ENCODE data around the gene SZT2.

DNA sequence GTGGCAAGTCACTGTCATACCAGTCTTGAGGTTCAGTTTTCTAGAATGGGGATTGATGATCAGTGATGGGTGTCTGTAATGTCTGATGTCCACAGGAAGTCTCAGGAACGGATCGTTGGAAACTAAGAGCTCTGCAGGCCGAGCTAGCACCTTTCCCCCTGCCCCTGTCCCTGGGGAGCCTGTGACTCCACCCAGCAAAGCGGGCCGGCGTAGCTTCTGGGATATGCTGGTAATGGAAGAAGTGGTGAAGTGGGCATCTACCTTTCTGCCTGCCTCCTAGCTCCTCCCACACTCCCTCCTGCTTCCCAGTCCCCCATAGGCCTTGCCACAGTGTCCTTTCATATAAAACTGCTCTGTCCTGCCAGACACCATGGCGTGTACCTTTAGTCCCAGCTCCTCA is 50.7 kb downstream of the SZT2 start:
- TF ChIP-seq, protein P1, sequence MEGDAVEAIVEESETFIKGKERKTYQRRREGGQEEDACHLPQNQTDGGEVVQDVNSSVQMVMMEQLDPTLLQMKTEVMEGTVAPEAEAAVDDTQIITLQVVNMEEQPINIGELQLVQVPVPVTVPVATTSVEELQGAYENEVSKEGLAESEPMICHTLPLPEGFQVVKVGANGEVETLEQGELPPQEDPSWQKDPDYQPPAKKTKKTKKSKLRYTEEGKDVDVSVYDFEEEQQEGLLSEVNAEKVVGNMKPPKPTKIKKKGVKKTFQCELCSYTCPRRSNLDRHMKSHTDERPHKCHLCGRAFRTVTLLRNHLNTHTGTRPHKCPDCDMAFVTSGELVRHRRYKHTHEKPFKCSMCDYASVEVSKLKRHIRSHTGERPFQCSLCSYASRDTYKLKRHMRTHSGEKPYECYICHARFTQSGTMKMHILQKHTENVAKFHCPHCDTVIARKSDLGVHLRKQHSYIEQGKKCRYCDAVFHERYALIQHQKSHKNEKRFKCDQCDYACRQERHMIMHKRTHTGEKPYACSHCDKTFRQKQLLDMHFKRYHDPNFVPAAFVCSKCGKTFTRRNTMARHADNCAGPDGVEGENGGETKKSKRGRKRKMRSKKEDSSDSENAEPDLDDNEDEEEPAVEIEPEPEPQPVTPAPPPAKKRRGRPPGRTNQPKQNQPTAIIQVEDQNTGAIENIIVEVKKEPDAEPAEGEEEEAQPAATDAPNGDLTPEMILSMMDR (IDR thresholded peaks at IDR 0.05; ENCODE audit: poor library complexity) = no peak
- no peak for TF ChIP-seq EZH2 (IDR thresholded peaks at IDR 0.05; ENCODE audit: borderline replicate concordance)
